ENCODE results near the gene FSD1. TPM values are rescaled to one million over a fixed set of nuclear protein-coding genes. Genes with fewer than 3 reads are reported as not detected.
A peak's percentile ranks its signal among the peaks of the same experiment; 100 is the strongest.

The FSD1 gene
- total and polyA plus RNA-seq, 10 of the 15 experiments (the other 5 are each of a cell fraction or from before 2014, with no cell fraction given) = 0.15 to 5.1 (median 4.0) TPM; not detected in 1

DNA sequence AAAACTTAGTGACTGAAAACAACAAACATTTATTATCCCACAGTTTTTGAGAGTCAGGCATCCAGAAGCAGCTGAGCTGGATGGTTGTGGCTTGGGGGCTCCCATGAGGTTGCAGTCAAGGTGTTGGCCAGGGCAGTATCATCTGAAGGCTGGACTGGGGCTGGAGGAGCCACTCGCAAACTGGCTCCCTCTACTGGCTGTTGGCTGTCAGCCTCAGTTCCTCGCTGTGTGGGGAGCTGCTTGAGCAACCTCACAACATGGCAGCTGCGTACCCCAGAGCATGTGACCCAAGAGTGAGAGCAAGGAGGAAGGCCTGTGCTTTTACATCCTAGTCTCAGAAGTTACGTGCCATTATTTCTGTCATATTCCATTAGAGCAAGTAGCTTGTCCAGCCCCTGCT is 47.8 kb upstream of the FSD1 start:
- TF ChIP-seq PAX8 (IDR thresholded peaks at IDR 0.05) (no peak), SMAD5 (IDR thresholded peaks at IDR 0.05; ENCODE audit: low read depth) (no peak), CBX5 (IDR thresholded peaks at IDR 0.05; ENCODE audit: low read depth) (peak; percentile 75; the same call in 1 of the 2 replicates), ESRRA (IDR thresholded peaks at IDR 0.05; ENCODE audit: low read length) (no peak), YY1 (IDR thresholded peaks at IDR 0.05; ENCODE audit: low read depth, low read length) (peak; percentile 58; the same call in 1 of the 2 replicates), ZNF217 (IDR thresholded peaks at IDR 0.05) (no peak)
- TF ChIP-seq, protein P1, sequence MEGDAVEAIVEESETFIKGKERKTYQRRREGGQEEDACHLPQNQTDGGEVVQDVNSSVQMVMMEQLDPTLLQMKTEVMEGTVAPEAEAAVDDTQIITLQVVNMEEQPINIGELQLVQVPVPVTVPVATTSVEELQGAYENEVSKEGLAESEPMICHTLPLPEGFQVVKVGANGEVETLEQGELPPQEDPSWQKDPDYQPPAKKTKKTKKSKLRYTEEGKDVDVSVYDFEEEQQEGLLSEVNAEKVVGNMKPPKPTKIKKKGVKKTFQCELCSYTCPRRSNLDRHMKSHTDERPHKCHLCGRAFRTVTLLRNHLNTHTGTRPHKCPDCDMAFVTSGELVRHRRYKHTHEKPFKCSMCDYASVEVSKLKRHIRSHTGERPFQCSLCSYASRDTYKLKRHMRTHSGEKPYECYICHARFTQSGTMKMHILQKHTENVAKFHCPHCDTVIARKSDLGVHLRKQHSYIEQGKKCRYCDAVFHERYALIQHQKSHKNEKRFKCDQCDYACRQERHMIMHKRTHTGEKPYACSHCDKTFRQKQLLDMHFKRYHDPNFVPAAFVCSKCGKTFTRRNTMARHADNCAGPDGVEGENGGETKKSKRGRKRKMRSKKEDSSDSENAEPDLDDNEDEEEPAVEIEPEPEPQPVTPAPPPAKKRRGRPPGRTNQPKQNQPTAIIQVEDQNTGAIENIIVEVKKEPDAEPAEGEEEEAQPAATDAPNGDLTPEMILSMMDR (IDR thresholded peaks at IDR 0.05 in 2 of 3, conservative IDR thresholded peaks at IDR 0.05 in 1 of 3; ENCODE audit: control insufficient read depth in 2 of 3, extremely low read depth in 1 of 3, insufficient read depth in 1 of 3, low read depth in 3 of 3, low read length in 3 of 3) = 0 out of 6 replicates have a peak, but pooled peaks of 1 of the 3 experiments have one; percentile 20
- no peak overlapping the region for H3K27ac ChIP-seq (ENCODE audit: control insufficient read depth, insufficient read depth)
- ChIA-PET POLR2A (no interaction called here), SMC1A (ENCODE audit: uncharacterized antibody, unreplicated experiment) (no interaction called here), CTCF (interaction anchor here (0.6 to 1.4 kb wide), 3 partner anchors 10 to 227 kb away, joined by 3 to 4 read pairs (median 4); no protein-coding TSS in a partner anchor), RAD21 (ENCODE audit: unreplicated experiment) (no interaction called here)
- in situ Hi-C loops (cut with MboI) = no loop called here
- no peaks in the 10 kb centered on the region for H3K79me2 ChIP-seq (ENCODE audit: control insufficient read depth, insufficient read depth, low read length)
- no peak overlapping the region for H3K9ac ChIP-seq (ENCODE audit: control insufficient read depth, insufficient read depth, low read length)
- no peaks in the 10 kb centered on the region for H3K27me3 ChIP-seq (replicated peaks in 1 of 2; ENCODE audit: control insufficient read depth in 2 of 2, insufficient read depth in 2 of 2, low read length in 1 of 2)
- no peak overlapping the region for H3K4me2 ChIP-seq (ENCODE audit: control insufficient read depth, insufficient read depth)
- FAIRE-seq (no peak), ATAC-seq (no peak), DNase-seq (ENCODE audit: low read depth, low spot score) (no peak)
- H4K20me1 ChIP-seq (ENCODE audit: control insufficient read depth, insufficient read depth) = no peaks in the 10 kb centered on the region
- no peak overlapping the region for H2AFZ ChIP-seq (ENCODE audit: control insufficient read depth, low read depth, low read length)
- peaks cover 18 to 34% of the 10 kb centered on the region in 2 experiments for H3K36me3 ChIP-seq (ENCODE audit: control insufficient read depth in 2 of 2, insufficient read depth in 2 of 2, low read length in 1 of 2)
- no peaks in the 10 kb centered on the region for H3K4me1 ChIP-seq (ENCODE audit: control insufficient read depth, insufficient read depth, low read length)
- H3K4me3 ChIP-seq = no peak overlapping the region
- WGBS (ENCODE audit: insufficient coverage, insufficient replicate concordance, low lambda C conversion rate, missing lambda C conversion rate) = 93% methylated on average over 4 of the region's 4 CpGs
- H3K9me3 ChIP-seq (replicated peaks; ENCODE audit: control insufficient read depth, insufficient read depth, low read length) = peaks cover 5% of the 10 kb centered on the region; the same call in 1 of the 3 replicates
- intact Hi-C loops (cut with micrococcal nuclease; ENCODE audit: unreplicated experiment) = no loop called here
- no TSS peak for BruUV-seq (replicated peaks)
